Measurements from ENCODE around the gene PCDHA7.
"Not testable (repeated sequence)": the region's sequence is repeated elsewhere in the genome, so short reads cannot be mapped to it uniquely, and the experiment has no call there.

PCDHA7 gene

DNA sequence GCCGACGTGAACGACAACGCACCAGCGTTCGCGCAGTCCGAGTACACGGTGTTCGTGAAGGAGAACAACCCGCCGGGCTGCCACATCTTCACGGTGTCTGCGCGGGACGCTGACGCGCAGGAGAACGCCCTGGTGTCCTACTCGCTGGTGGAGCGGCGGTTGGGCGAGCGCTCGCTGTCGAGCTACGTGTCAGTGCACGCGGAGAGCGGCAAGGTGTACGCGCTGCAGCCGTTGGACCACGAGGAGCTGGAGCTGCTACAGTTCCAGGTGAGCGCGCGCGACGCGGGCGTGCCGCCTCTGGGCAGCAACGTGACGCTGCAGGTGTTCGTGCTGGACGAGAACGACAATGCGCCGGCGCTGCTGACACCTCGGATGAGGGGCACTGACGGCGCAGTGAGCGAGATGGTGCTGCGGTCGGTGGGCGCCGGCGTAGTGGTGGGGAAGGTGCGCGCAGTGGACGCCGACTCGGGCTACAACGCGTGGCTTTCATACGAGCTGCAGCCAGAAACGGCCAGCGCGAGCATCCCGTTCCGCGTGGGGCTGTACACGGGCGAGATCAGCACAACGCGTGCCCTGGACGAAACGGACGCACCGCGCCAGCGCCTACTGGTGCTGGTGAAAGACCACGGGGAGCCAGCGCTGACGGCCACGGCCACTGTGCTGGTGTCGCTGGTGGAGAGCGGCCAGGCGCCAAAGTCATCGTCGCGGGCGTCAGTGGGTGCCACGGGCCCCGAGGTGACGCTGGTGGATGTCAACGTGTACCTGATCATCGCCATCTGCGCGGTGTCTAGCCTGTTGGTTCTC lies 16.0 kb downstream of the PCDHA7 start:
- H3K4me3 ChIP-seq (ENCODE audit: low read depth, low read length); H3K36me3 ChIP-seq (ENCODE audit: control insufficient read depth, insufficient read depth, low read length); H3K27me3 ChIP-seq (ENCODE audit: control insufficient read depth, insufficient read depth, low read length); H3K27ac ChIP-seq (ENCODE audit: low read depth, low read length); H3K4me1 ChIP-seq (ENCODE audit: control insufficient read depth, insufficient read depth, low read length); H3K9me3 ChIP-seq (ENCODE audit: control insufficient read depth, insufficient read depth, low read depth, low read length); H3K9ac ChIP-seq (ENCODE audit: low read length): not testable (repeated sequence)

DNA sequence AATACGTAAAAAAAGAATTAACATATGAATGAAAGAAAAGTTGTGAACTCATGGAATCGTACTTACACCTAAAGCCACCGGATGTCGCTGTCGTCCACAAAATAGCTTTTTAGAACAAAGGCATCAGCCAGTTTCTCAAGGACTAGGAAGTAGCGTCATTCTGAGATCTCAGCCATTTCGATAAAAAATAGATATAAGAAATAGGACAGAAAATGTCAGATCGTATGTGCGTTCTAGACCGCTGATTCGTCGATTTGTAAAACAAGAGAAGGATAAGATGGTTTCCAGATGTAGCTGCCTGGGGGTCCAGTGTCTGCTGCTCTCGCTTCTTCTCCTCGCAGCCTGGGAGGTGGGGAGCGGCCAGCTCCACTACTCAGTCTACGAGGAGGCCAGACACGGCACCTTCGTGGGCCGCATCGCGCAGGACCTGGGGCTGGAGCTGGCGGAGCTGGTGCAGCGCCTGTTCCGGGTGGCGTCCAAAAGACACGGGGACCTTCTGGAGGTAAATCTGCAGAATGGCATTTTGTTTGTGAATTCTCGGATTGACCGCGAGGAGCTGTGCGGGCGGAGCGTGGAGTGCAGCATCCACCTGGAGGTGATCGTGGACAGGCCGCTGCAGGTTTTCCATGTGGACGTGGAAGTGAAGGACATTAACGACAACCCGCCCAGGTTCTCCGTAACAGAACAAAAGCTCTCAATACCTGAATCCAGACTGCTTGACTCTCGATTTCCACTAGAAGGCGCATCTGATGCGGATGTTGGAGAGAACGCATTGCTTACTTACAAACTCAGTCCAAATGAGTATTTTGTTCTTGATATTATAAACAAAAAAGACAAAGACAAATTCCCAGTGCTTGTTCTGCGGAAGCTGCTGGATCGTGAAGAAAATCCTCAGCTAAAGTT lies 22.0 kb downstream of the PCDHA7 start, which contains the start of gene PCDHA10:
Gene PCDHA10 (plus strand): TSS at position 126 of the 903 bp plus-strand sequence. CDS start 152 bp downstream, at position 278.
- H3K4me1 ChIP-seq (ENCODE audit: control insufficient read depth, insufficient read depth, low read length), result no peaks in the 10 kb centered on the region
- no peaks in the 10 kb centered on the region; the same call in 1 of the 2 replicates for H3K36me3 ChIP-seq (ENCODE audit: control insufficient read depth, insufficient read depth, low read length)
- peak within 1 kb of the TSS; percentile 55 for H3K9ac ChIP-seq (ENCODE audit: low read length)
- H3K27ac ChIP-seq (ENCODE audit: low read depth, low read length), result no peak within 1 kb of the TSS
- peak within 1 kb of the TSS; percentile 72 for H3K4me3 ChIP-seq (ENCODE audit: low read depth, low read length)
- no peaks in the 10 kb centered on the region for H3K27me3 ChIP-seq (ENCODE audit: control insufficient read depth, insufficient read depth, low read length)
- H3K9me3 ChIP-seq (ENCODE audit: control insufficient read depth, insufficient read depth, low read depth, low read length), result peaks cover 12% of the 10 kb centered on the region; the same call in 1 of the 2 replicates

DNA sequence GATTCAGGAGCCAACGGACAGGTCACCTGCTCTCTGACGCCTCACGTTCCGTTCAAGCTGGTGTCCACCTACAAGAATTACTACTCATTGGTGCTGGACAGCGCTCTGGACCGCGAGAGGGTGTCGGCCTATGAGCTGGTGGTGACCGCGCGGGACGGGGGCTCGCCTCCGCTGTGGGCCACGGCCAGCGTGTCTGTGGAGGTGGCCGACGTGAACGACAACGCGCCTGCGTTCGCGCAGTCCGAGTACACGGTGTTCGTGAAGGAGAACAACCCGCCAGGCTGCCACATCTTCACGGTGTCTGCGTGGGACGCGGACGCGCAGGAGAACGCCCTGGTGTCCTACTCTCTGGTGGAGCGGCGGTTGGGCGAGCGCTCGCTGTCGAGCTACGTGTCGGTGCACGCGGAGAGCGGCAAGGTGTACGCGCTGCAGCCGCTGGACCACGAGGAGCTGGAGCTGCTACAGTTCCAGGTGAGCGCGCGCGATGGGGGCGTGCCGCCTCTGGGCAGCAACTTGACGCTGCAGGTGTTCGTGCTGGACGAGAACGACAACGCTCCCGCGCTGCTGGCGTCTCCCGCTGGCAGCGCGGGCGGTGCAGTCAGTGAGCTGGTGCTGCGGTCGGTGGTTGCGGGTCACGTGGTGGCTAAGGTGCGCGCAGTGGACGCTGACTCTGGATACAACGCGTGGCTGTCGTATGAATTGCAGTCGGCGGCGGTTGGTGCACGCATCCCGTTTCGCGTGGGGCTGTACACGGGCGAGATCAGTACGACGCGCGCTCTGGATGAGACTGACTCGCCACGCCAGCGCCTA lies 23.3 kb downstream of the PCDHA7 start:
- no peaks in the 10 kb centered on the region for H3K27me3 ChIP-seq (ENCODE audit: control insufficient read depth, insufficient read depth, low read length)
- no peaks in the 10 kb centered on the region for H3K4me1 ChIP-seq (ENCODE audit: control insufficient read depth, insufficient read depth, low read length)
- no peak overlapping the region for H3K9ac ChIP-seq (ENCODE audit: low read length)
- no peak overlapping the region for H3K27ac ChIP-seq (ENCODE audit: low read depth, low read length)
- H3K4me3 ChIP-seq (ENCODE audit: low read depth, low read length), result no peak overlapping the region
- peaks cover 5% of the 10 kb centered on the region; the same call in 1 of the 2 replicates for H3K36me3 ChIP-seq (ENCODE audit: control insufficient read depth, insufficient read depth, low read length)
- peaks cover 18% of the 10 kb centered on the region for H3K9me3 ChIP-seq (ENCODE audit: control insufficient read depth, insufficient read depth, low read depth, low read length)

DNA sequence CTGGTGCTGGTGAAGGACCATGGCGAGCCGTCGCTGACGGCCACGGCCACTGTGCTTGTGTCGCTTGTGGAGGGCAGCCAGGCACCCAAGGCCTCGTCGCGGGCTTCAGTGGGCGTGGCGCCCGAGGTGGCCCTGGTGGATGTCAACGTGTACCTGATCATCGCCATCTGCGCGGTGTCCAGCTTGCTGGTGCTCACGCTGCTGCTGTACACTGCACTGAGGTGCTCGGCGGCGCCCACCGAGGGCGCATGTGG lies 23.8 kb downstream of the PCDHA7 start:
- no peaks in the 10 kb centered on the region for H3K4me1 ChIP-seq (ENCODE audit: control insufficient read depth, insufficient read depth, low read length)
- H3K4me3 ChIP-seq (ENCODE audit: low read depth, low read length), result no peak overlapping the region
- no peak overlapping the region for H3K27ac ChIP-seq (ENCODE audit: low read depth, low read length)
- H3K9me3 ChIP-seq (ENCODE audit: control insufficient read depth, insufficient read depth, low read depth, low read length), result peaks cover 24% of the 10 kb centered on the region
- no peak overlapping the region for H3K9ac ChIP-seq (ENCODE audit: low read length)
- no peaks in the 10 kb centered on the region for H3K27me3 ChIP-seq (ENCODE audit: control insufficient read depth, insufficient read depth, low read length)
- peaks cover 10% of the 10 kb centered on the region; the same call in 1 of the 2 replicates for H3K36me3 ChIP-seq (ENCODE audit: control insufficient read depth, insufficient read depth, low read length)

DNA sequence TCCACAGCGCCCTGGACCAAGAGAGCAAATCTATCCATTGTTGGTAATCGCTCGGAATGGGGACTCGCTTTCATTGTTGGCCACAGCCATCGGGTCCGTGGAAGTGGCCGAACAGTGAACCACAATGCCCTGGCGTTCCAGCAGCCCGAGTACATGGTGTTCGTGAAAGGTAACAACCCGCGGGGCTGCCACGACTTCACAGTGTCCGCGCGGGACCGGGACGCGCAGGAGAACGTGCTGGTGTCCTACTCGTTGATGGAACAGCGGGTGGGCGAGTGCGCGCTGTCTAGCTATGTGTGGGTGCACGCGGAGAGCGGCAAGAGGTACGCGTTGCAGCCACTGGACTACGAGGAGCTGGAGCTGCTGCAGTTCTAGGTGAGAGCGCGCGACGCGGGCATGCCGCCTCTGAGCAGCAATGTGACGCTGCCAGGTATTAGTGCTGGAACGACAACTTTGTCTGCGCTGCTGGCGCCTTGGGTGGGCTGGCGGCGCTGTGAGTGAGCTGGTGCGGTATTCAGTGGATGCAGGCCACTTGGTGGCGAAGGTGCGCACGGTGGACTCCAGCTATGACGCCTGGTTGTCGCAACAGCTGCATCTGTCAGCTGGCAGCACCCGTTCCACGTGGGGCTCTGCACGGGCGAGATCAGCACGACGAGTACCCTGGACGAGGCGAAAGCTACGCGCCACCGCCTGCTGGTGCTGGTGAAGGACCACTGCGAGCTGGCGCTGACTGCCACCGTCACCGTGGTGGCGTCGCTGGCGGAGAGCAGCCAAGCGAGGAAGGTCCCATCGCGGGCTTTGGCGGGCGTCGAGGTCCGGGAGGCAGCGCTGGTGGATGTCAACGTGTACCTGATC lies 28.6 kb downstream of the PCDHA7 start:
- Histone ChIP-seq H3K9me3 (ENCODE audit: control insufficient read depth, insufficient read depth, low read depth, low read length) (peaks cover 19% of the 10 kb centered on the region), H3K9ac (ENCODE audit: low read length) (no peak overlapping the region), H3K27me3 (ENCODE audit: control insufficient read depth, insufficient read depth, low read length) (no peaks in the 10 kb centered on the region), H3K27ac (ENCODE audit: low read depth, low read length) (no peak overlapping the region), H3K36me3 (ENCODE audit: control insufficient read depth, insufficient read depth, low read length) (peaks cover 15% of the 10 kb centered on the region; the same call in 1 of the 2 replicates), H3K4me1 (ENCODE audit: control insufficient read depth, insufficient read depth, low read length) (no peaks in the 10 kb centered on the region), H3K4me3 (ENCODE audit: low read depth, low read length) (no peak overlapping the region)

DNA sequence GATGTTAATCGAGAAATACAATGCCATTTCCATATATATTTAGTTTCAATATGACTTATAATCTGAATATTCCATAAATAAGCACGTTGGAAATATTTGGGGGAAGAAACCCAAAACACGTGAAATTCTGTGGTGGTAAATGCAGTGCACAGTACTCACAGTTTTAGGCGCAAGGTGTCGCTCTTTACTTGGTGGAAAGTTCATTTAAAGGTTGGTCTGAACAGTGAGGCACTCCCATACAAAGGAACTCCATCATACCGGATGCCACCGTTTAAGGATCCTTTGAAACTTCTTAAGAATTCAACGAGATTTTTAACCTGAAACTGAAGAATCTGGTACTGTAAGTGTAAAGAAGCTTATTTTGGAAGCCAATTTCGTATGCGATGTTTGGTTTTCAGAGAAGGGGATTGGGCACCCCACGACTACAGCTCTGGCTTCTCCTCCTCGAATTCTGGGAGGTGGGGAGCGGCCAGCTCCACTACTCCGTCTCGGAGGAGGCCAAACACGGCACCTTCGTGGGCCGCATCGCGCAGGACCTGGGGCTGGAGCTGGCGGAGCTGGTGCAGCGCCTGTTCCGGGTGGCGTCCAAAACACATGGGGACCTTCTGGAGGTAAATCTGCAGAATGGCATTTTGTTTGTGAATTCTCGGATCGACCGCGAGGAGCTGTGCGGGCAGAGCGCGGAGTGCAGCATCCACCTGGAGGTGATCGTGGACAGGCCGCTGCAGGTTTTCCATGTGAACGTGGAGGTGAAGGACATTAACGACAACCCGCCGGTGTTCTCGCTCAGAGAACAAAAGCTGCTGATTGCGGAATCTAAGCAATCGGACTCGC lies 34.9 kb downstream of the PCDHA7 start, which contains the start of gene PCDHA11:
Gene PCDHA11 (plus strand): TSS at position 237 of the 834 bp plus-strand sequence. CDS start 147 bp downstream, at position 384.
- H3K9ac ChIP-seq (ENCODE audit: low read length), result peak within 1 kb of the TSS; percentile 59
- H3K27me3 ChIP-seq (ENCODE audit: control insufficient read depth, insufficient read depth, low read length), result no peaks in the 10 kb centered on the region
- no peak within 1 kb of the TSS for H3K27ac ChIP-seq (ENCODE audit: low read depth, low read length)
- H3K9me3 ChIP-seq (ENCODE audit: control insufficient read depth, insufficient read depth, low read depth, low read length), result peaks cover 2% of the 10 kb centered on the region; the same call in 1 of the 2 replicates
- peaks cover 16% of the 10 kb centered on the region for H3K36me3 ChIP-seq (ENCODE audit: control insufficient read depth, insufficient read depth, low read length)
- no peaks in the 10 kb centered on the region for H3K4me1 ChIP-seq (ENCODE audit: control insufficient read depth, insufficient read depth, low read length)
- H3K4me3 ChIP-seq (ENCODE audit: low read depth, low read length), result peak within 1 kb of the TSS; percentile 54

DNA sequence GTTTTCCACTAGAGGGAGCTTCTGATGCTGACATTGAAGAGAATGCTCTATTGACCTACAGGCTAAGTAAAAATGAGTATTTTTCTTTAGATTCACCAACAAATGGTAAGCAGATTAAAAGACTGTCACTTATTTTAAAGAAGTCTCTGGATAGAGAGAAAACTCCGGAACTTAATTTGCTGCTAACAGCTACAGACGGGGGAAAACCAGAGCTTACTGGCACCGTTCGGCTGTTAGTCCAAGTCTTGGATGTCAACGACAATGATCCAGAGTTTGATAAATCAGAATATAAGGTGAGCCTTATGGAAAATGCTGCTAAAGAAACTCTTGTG lies 35.5 kb downstream of the PCDHA7 start:
- Histone ChIP-seq H3K36me3 (ENCODE audit: control insufficient read depth, insufficient read depth, low read length) (peaks cover 16% of the 10 kb centered on the region), H3K9ac (ENCODE audit: low read length) (no peak overlapping the region), H3K4me1 (ENCODE audit: control insufficient read depth, insufficient read depth, low read length) (peaks cover 2% of the 10 kb centered on the region; the same call in 1 of the 2 replicates), H3K4me3 (ENCODE audit: low read depth, low read length) (peak overlapping the region; percentile 54), H3K9me3 (ENCODE audit: control insufficient read depth, insufficient read depth, low read depth, low read length) (peaks cover 2% of the 10 kb centered on the region; the same call in 1 of the 2 replicates), H3K27me3 (ENCODE audit: control insufficient read depth, insufficient read depth, low read length) (no peaks in the 10 kb centered on the region), H3K27ac (ENCODE audit: low read depth, low read length) (no peak overlapping the region)

DNA sequence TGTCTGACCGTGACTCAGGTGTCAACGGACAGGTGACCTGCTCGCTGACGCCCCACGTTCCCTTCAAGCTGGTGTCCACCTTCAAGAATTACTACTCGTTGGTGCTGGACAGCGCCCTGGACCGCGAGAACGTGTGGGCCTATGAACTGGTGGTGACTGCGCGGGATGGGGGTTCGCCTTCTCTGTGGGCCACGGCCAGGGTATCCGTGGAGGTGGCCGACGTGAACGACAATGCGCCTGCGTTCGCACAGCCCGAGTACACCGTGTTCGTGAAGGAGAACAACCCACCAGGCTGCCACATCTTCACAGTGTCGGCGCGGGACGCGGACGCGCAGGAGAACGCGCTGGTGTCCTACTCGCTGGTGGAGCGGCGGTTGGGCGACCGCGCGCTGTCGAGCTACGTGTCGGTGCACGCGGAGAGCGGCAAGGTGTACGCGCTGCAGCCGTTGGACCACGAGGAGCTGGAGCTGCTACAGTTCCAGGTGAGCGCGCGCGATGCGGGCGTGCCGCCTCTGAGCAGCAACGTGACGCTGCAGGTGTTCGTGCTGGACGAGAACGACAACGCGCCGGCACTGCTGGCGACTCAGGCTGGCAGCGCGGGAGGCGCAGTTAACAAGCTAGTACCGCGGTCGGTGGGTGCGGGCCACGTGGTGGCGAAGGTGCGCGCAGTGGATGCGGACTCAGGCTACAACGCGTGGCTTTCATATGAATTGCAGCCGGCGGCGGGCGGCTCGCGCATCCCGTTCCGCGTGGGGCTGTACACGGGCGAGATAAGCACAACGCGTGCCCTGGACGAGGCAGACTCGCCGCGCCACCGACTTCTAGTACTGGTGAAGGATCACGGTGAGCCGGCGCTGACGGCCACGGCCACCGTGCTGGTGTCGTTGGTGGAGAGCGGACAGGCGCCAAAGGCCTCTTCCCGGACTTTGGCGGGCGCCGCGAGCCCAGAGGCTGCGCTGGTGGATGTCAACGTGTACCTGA lies 36.4 kb downstream of the PCDHA7 start:
- H3K4me1 ChIP-seq (ENCODE audit: control insufficient read depth, insufficient read depth, low read length), result peaks cover 3% of the 10 kb centered on the region; the same call in 1 of the 2 replicates
- peaks cover 2% of the 10 kb centered on the region; the same call in 1 of the 2 replicates for H3K9me3 ChIP-seq (ENCODE audit: control insufficient read depth, insufficient read depth, low read depth, low read length)
- peaks cover 16% of the 10 kb centered on the region for H3K36me3 ChIP-seq (ENCODE audit: control insufficient read depth, insufficient read depth, low read length)
- H3K27ac ChIP-seq (ENCODE audit: low read depth, low read length), result no peak overlapping the region
- no peaks in the 10 kb centered on the region for H3K27me3 ChIP-seq (ENCODE audit: control insufficient read depth, insufficient read depth, low read length)
- no peak overlapping the region for H3K4me3 ChIP-seq (ENCODE audit: low read depth, low read length)
- no peak overlapping the region for H3K9ac ChIP-seq (ENCODE audit: low read length)

All from HUES6 (cell line).